Measurements from ENCODE around the gene ATP11C.

ATP11C gene

DNA sequence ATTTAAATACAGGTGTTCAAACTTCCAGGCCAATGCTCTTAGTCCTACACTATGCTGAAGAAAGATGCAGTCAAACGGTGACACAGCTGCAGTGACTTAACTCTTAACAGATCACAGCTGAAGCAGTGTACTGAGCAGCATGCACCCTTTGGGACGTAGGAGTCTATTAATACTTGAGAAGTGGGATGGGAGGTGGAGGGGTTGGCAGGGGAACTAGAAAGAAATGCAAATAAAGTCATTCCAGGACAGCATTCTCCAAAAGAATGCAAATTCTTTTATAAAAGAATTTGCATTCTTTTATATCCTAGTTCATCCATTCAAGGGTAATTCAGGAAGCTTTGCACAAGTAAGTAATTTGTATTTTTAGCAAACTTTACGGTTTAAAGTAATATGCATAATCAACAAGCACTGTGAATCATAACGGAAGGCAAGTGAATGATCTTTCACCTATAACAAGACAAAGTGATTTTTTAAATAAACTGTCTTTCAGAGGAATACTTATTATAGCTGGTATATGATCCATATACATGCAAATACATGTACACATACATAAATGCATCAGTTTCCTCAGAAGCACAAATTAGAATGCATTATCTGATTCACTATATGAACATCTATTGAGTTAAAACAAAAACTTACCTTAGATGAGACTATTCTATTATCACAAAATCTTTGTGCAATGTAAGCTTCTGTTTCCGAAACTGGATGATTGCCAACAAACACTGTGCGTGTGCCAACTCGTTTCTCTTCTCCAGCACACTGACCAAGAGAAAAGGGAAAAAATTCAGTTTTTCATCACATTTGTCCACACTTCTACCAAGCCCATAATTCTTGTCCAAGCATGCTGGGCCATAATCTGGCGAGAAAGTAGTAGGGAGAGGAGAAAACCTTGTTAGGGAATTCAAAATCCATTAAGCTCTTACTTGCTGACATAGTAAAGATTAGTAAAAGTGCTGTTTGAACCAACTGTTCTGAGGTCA is 106.5 kb downstream of the ATP11C start:
- Histone ChIP-seq H3K4me3 (ENCODE audit: low read depth in 1 of 2, low read length in 2 of 2) (no peak overlapping the region), H3K9me3 (ENCODE audit: low read length) (no peaks in the 10 kb centered on the region), H3K27me3 (ENCODE audit: control insufficient read depth in 1 of 2, insufficient read depth in 2 of 2, low read length in 2 of 2) (no peaks in the 10 kb centered on the region), H3K9ac (ENCODE audit: low read length) (no peak overlapping the region), H3K4me1 (ENCODE audit: insufficient read depth, low read length) (peaks cover 10% of the 10 kb centered on the region), H3K27ac (ENCODE audit: low read depth, low read length) (no peak overlapping the region), H3K36me3 (ENCODE audit: insufficient read depth, low read length) (no peaks in the 10 kb centered on the region)

DNA sequence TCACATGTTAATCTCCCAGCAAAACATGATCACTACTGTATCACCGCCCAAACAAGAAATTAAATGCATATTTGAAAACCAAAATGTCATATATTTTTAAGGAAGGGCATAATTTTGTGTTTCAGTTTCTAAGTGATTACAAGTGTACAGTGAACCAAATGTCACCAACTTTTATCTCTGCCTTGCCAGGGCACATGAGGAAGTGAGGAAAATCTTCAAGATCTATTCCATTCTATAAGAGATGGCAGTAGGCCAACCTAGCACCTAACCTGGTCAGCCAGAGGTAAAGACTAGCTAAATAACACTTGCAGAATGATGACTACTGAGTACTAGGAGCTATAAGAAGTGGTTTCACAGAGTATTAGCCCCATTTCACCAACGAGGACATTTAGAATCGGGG is 107.2 kb downstream of the ATP11C start:
- Histone ChIP-seq H3K36me3 (ENCODE audit: insufficient read depth, low read length) (no peaks in the 10 kb centered on the region), H3K4me3 (ENCODE audit: low read depth in 1 of 2, low read length in 2 of 2) (no peak overlapping the region), H3K27me3 (ENCODE audit: control insufficient read depth in 1 of 2, insufficient read depth in 2 of 2, low read length in 2 of 2) (no peaks in the 10 kb centered on the region), H3K9me3 (ENCODE audit: low read length) (no peaks in the 10 kb centered on the region), H3K27ac (ENCODE audit: low read depth, low read length) (no peak overlapping the region), H3K4me1 (ENCODE audit: insufficient read depth, low read length) (peaks cover 6% of the 10 kb centered on the region), H3K9ac (ENCODE audit: low read length) (no peak overlapping the region)

DNA sequence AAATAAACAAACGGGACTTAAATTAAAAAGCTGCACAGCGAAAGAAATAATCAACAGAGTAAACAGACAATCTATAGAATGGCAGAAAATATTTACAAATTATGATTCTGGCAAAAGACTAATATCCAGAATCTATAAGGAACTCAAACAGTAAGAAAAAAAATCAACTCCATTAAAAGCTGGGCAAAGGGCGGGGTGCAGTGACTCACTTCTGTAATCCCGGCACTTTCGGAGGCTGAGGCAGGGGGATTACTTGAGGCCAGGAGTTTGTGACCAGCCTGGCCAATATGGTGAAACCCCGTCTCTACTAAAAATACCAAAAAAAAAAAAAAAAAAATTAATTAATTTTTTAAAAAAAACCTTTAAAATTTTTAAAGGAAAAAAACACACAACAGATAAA is 109.0 kb downstream of the ATP11C start:
- Histone ChIP-seq H3K9ac (ENCODE audit: low read length) (no peak overlapping the region), H3K27me3 (ENCODE audit: control insufficient read depth in 1 of 2, insufficient read depth in 2 of 2, low read length in 2 of 2) (no peaks in the 10 kb centered on the region), H3K4me1 (ENCODE audit: insufficient read depth, low read length) (peaks cover under 1% of the 10 kb centered on the region), H3K4me3 (ENCODE audit: low read depth in 1 of 2, low read length in 2 of 2) (no peak overlapping the region), H3K27ac (ENCODE audit: low read depth, low read length) (no peak overlapping the region), H3K9me3 (ENCODE audit: low read length) (no peaks in the 10 kb centered on the region), H3K36me3 (ENCODE audit: insufficient read depth, low read length) (no peaks in the 10 kb centered on the region)

DNA sequence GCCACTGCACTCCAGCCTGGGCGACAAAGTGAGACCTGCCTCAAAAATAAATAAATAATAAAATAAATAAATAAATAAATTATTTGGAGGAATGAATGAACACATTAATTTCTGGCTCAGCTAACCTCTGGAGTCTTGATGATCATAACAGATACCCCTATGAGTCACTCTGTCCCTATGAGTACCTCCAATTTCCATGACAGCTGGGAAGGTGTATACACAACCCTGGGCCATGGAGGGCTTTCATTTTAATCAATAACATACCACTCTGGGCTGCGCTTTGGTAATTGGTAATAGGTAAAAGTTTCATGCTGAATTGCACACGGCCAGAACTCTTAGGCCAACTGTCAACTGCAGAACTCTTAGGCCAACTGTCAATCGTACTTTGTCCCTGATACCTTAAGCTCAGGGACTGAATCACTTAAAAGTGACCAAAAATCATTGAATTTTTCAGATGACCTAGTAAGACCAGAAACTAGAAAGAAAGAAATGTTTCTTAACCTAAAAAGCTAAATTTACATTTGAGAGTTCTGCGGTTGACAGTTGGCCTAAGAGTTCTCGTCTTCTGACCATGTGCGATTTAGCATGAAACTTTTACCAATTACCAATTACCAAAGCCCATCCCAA is 112.4 kb downstream of the ATP11C start:
- Histone ChIP-seq H3K4me1 (ENCODE audit: insufficient read depth, low read length) (no peaks in the 10 kb centered on the region), H3K4me3 (ENCODE audit: low read depth in 1 of 2, low read length in 2 of 2) (no peak overlapping the region), H3K9me3 (ENCODE audit: low read length) (no peaks in the 10 kb centered on the region), H3K27me3 (ENCODE audit: control insufficient read depth in 1 of 2, insufficient read depth in 2 of 2, low read length in 2 of 2) (peaks cover 0 to 4% of the 10 kb centered on the region in 2 donors), H3K9ac (ENCODE audit: low read length) (no peak overlapping the region), H3K27ac (ENCODE audit: low read depth, low read length) (no peak overlapping the region), H3K36me3 (ENCODE audit: insufficient read depth, low read length) (no peaks in the 10 kb centered on the region)

DNA sequence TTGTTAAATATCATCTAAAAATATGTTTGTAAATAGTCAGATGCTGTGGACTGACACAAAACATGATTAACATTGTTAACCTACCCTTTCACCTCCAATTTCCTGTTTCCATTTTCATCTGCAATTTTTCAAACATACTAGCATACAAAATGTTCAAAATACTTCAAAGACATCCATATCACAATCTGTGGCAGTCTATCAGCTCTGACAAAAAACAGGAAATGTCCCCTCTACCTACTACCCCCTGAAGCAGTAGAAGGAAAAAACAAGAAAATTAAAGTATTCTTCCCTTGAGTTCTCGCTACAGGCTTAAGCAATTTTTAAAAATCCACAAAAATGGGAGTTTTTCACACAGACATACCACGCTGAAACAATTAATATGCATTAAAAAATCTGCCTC is 116.6 kb downstream of the ATP11C start:
- Histone ChIP-seq H3K36me3 (ENCODE audit: insufficient read depth, low read length) (no peaks in the 10 kb centered on the region), H3K9ac (ENCODE audit: low read length) (no peak overlapping the region), H3K9me3 (ENCODE audit: low read length) (no peaks in the 10 kb centered on the region)

DNA sequence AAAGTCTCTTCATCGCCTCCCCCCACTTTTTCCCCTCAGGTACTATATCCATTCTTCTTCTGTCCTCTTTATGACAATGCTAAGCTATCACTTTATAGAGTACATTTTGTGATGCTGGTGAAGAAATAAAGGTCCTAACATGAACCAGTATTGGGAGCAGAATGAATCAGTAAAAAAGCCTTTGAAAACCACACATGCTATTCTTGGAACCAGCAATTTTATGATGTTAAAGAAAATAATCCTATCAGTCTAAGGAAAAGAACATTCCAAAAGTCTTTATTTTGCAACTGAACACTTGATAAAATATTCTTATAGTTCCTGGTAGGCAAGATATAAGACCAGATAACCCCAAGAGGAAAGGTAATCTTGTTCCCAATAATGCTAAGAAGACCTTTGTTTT is 117.1 kb downstream of the ATP11C start:
- Histone ChIP-seq H3K27me3 (ENCODE audit: control insufficient read depth in 1 of 2, insufficient read depth in 2 of 2, low read length in 2 of 2) (peaks cover 0 to 4% of the 10 kb centered on the region in 2 donors), H3K9me3 (ENCODE audit: low read length) (no peaks in the 10 kb centered on the region), H3K4me1 (ENCODE audit: insufficient read depth, low read length) (no peaks in the 10 kb centered on the region), H3K36me3 (ENCODE audit: insufficient read depth, low read length) (no peaks in the 10 kb centered on the region), H3K9ac (ENCODE audit: low read length) (no peak overlapping the region), H3K27ac (ENCODE audit: low read depth, low read length) (no peak overlapping the region), H3K4me3 (ENCODE audit: low read depth in 1 of 2, low read length in 2 of 2) (no peak overlapping the region)

More for the DNA sequence above, 116.6 kb downstream of the ATP11C start:
- H3K4me3 ChIP-seq (ENCODE audit: low read depth in 1 of 2, low read length in 2 of 2): no peak overlapping the region
- peaks cover 0 to 4% of the 10 kb centered on the region in 2 donors for H3K27me3 ChIP-seq (ENCODE audit: control insufficient read depth in 1 of 2, insufficient read depth in 2 of 2, low read length in 2 of 2)
- H3K27ac ChIP-seq (ENCODE audit: low read depth, low read length): no peak overlapping the region
- H3K4me1 ChIP-seq (ENCODE audit: insufficient read depth, low read length): no peaks in the 10 kb centered on the region

DNA sequence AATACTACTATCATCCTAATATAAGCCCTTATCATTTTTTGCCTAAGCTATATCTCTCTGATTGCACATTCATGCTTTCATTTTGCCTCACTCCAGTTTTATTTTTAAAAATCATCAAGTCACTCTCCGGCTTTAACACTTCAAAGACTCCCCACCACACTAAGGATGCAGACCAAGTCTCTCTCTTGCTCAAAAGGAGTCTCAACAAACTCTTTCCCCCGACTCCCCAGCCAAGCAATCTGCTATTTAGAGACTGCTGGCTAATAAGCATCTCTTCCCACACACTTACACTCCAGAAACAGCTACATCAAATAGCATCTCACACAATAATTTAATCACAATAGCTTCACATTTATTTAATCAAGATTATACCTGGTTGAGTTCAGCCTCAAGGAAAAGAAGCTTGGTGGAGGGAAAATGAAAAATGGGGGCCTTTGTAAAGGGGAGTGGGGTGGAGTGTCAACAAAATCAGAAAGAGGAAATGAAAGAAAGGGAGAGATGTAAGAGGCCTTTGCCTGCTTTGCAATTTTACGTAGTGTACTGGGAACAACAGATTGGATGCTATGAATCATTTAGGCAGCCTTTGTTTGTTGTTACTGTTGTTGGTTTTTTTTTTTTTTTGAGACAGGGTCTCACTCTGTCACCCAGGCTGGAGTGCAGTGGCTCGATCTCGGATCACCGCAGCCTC is 120.8 kb downstream of the ATP11C start:
- Histone ChIP-seq H3K9me3 (ENCODE audit: low read length) (no peaks in the 10 kb centered on the region), H3K27me3 (ENCODE audit: control insufficient read depth in 1 of 2, insufficient read depth in 2 of 2, low read length in 2 of 2) (peaks cover 0 to under 1% of the 10 kb centered on the region in 2 donors), H3K4me1 (ENCODE audit: insufficient read depth, low read length) (no peaks in the 10 kb centered on the region), H3K4me3 (ENCODE audit: low read depth in 1 of 2, low read length in 2 of 2) (no peak overlapping the region), H3K27ac (ENCODE audit: low read depth, low read length) (no peak overlapping the region), H3K36me3 (ENCODE audit: insufficient read depth, low read length) (no peaks in the 10 kb centered on the region), H3K9ac (ENCODE audit: low read length) (no peak overlapping the region)

DNA sequence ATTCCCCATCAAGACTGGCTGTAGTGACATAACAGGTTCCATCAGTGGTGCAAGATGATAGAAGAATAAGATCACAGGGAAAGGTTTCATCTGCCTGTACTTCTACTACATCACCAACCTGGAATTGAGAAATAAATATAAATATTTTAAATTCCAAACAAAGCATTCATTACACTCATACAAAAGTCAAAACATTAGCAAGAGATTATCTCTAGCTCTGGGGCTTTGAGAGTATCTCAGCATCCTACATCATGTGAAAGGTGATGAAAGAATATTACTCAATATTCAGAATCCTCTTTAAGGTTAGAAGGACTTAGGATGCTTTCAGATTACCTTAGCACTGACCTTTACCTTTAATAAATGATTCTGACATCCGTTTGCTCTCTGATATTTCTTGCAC is 128.4 kb downstream of the ATP11C start:
- Histone ChIP-seq H3K9ac (ENCODE audit: low read length) (no peak overlapping the region), H3K36me3 (ENCODE audit: insufficient read depth, low read length) (no peaks in the 10 kb centered on the region), H3K27ac (ENCODE audit: low read depth, low read length) (no peak overlapping the region), H3K9me3 (ENCODE audit: low read length) (no peaks in the 10 kb centered on the region), H3K27me3 (ENCODE audit: control insufficient read depth in 1 of 2, insufficient read depth in 2 of 2, low read length in 2 of 2) (no peaks in the 10 kb centered on the region), H3K4me3 (ENCODE audit: low read depth in 1 of 2, low read length in 2 of 2) (no peak overlapping the region), H3K4me1 (ENCODE audit: insufficient read depth, low read length) (no peaks in the 10 kb centered on the region)

DNA sequence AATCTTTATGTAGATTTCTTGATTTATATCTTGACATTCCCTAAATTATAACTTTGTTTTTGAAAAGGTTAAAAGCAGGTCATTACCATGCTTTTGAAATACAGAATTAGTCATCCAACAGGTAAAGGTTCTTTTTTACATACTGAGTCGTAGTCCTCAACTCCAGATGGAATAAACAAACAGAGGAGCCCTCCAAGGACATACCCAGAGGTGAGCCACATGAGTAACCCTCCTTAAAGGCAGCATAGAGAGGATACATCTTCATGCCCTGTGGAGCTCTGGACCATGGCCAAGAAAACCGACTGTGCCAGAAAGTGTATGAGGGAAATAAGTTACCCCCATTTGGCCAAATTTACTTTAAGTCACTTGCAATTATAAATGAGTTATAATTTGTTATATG is 129.6 kb downstream of the ATP11C start:
- Histone ChIP-seq H3K9me3 (ENCODE audit: low read length) (no peaks in the 10 kb centered on the region), H3K27me3 (ENCODE audit: control insufficient read depth in 1 of 2, insufficient read depth in 2 of 2, low read length in 2 of 2) (no peaks in the 10 kb centered on the region), H3K4me1 (ENCODE audit: insufficient read depth, low read length) (no peaks in the 10 kb centered on the region), H3K36me3 (ENCODE audit: insufficient read depth, low read length) (no peaks in the 10 kb centered on the region), H3K4me3 (ENCODE audit: low read depth in 1 of 2, low read length in 2 of 2) (no peak overlapping the region), H3K9ac (ENCODE audit: low read length) (no peak overlapping the region), H3K27ac (ENCODE audit: low read depth, low read length) (no peak overlapping the region)

DNA sequence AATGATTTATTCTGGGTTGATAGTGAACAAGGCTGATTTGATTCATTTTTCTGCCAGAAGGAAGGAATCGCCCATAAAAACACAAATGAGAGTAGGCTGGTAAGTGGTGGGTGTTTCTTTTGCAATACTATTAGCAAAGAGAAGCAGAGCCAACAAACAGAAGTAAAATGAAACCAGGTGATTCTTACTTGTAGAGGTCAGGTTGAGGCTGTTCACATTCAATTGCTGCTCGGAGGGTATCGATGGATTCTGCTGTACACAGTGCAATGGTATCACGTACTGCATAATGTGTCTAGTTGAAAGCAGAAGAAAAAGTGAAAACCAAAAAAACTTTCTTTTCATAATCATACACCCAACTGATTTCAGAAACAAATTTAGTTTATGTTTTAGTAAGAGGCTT is 130.8 kb downstream of the ATP11C start:
- Histone ChIP-seq H3K4me3 (ENCODE audit: low read depth in 1 of 2, low read length in 2 of 2) (no peak overlapping the region), H3K9ac (ENCODE audit: low read length) (no peak overlapping the region), H3K27me3 (ENCODE audit: control insufficient read depth in 1 of 2, insufficient read depth in 2 of 2, low read length in 2 of 2) (no peaks in the 10 kb centered on the region), H3K4me1 (ENCODE audit: insufficient read depth, low read length) (no peaks in the 10 kb centered on the region), H3K36me3 (ENCODE audit: insufficient read depth, low read length) (no peaks in the 10 kb centered on the region), H3K9me3 (ENCODE audit: low read length) (no peaks in the 10 kb centered on the region), H3K27ac (ENCODE audit: low read depth, low read length) (no peak overlapping the region)

DNA sequence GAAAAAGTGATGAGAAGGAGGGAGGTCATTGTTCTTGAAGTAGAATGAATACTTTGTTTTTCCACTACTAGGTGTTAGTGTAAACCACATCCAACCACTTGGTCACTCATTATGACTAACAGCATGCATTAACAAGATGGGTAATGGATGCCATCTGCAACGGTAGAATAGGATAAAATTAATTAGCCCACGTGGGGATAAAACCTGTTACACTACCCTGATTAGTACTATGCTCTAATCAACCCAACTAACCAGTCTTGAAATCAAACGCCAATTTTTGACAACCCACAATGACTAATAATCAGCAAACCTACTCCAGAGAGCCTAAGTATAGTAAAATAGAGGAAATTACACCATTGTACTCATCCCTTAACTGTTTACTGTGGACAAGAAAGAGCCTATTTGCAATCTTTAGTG is 131.4 kb downstream of the ATP11C start:
- Histone ChIP-seq H3K27ac (ENCODE audit: low read depth, low read length) (no peak overlapping the region), H3K9ac (ENCODE audit: low read length) (no peak overlapping the region), H3K4me1 (ENCODE audit: insufficient read depth, low read length) (no peaks in the 10 kb centered on the region), H3K4me3 (ENCODE audit: low read depth in 1 of 2, low read length in 2 of 2) (no peak overlapping the region), H3K9me3 (ENCODE audit: low read length) (no peaks in the 10 kb centered on the region), H3K27me3 (ENCODE audit: control insufficient read depth in 1 of 2, insufficient read depth in 2 of 2, low read length in 2 of 2) (no peaks in the 10 kb centered on the region), H3K36me3 (ENCODE audit: insufficient read depth, low read length) (no peaks in the 10 kb centered on the region)
